Activated CD4-positive, alpha-beta T cell treated with anti-CD3 and anti-CD28 coated beads, Interleukin-2, amount 10 ng/mL, durations not matched to agents 24 days and 14 days (primary cell): ENCODE data around the gene PIWIL1. TPM values are rescaled to one million over a fixed set of nuclear protein-coding genes. Genes with fewer than 3 reads are reported as not detected.

ENCODE experiments used
- DNase-seq: peaks from one replicate; pipeline ENCODE4 v3.0.0; 2022
- H3K27ac Mint-ChIP-seq: one replicate; pipeline ENCODE4 v1.8.0; 2022; ENCODE audit warnings: mild to moderate bottlenecking, mixed read lengths
- H3K27me3 Mint-ChIP-seq: one replicate; pipeline ENCODE4 v1.8.0; 2022; ENCODE audit warnings: mixed read lengths
- H3K36me3 Mint-ChIP-seq: one replicate; pipeline ENCODE4 v1.8.0; 2022; ENCODE audit warnings: low read depth, mild to moderate bottlenecking, mixed read lengths
- H3K4me1 Mint-ChIP-seq: one replicate; pipeline ENCODE4 v1.8.0; 2021; ENCODE audit warnings: mixed read lengths
- H3K4me3 Mint-ChIP-seq: one replicate; pipeline ENCODE4 v1.8.0; 2022; ENCODE audit warnings: mild to moderate bottlenecking, moderate library complexity, mixed read lengths
- H3K9me3 Mint-ChIP-seq: one replicate; pipeline ENCODE4 v1.8.0; 2021; ENCODE audit warnings: mixed read lengths
- intact Hi-C: fragments of 100-400 bp; cut with micrococcal nuclease; formaldehyde crosslinking; loops from one replicate; pipeline ENCODE4 v1.15.1; 2023
- total RNA-seq: library from RNA; stranded (reverse); gene quantifications from 2 replicates; pipeline ENCODE4 v1.2.3, GENCODE V29; 2022

PIWIL1 gene
- total RNA-seq, 1 donor from 2014 or later, result not detected

DNA sequence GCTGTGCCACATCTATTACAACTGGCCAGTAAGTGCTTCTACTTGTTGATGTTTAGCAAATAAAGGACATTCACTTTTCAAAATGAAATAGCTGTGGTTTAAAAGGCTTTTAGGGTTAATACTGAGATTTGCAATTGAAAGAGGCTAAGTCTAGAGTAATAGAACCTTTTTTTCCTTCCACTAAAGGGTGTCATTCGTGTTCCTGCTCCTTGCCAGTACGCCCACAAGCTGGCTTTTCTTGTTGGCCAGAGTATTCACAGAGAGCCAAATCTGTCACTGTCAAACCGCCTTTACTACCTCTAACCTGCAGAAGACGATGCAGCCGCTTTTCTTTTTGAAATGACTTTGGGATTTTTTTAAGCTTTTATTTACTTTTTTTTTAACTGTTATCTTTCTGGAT, 33.6 kb downstream of the PIWIL1 start:
- H3K9me3 Mint-ChIP-seq, result no peaks in the 10 kb centered on the region
- H3K36me3 Mint-ChIP-seq, result no peaks in the 10 kb centered on the region
- DNase-seq, result no peak
- no peak overlapping the region for H3K27ac Mint-ChIP-seq
- H3K4me3 Mint-ChIP-seq, result no peak overlapping the region
- H3K27me3 Mint-ChIP-seq, result no peaks in the 10 kb centered on the region
- intact Hi-C loops, result no loop called here
- H3K4me1 Mint-ChIP-seq, result no peaks in the 10 kb centered on the region

DNA sequence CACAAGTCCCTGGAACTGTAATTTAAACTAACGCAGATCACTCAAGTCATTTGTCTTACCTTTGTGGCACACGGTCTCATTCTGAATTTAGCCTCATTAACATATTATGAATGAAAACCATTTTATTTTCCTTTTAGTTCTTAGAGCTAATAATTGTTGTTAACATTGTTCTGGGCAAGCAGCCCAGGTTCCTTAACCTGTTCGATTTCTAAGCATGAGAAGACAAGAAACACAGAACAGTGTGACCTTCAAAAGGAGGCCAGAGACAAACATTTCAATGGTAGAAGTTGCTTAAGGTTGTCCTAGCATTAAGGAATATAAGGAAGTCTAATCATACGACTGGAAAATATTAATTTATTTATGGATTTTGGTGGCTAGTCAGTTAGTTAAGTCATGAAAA, 35.2 kb downstream of the PIWIL1 start:
- H3K27me3 Mint-ChIP-seq, result no peaks in the 10 kb centered on the region
- H3K36me3 Mint-ChIP-seq, result no peaks in the 10 kb centered on the region
- no peak overlapping the region for H3K4me3 Mint-ChIP-seq
- no peak overlapping the region for H3K27ac Mint-ChIP-seq
- H3K9me3 Mint-ChIP-seq, result no peaks in the 10 kb centered on the region
- H3K4me1 Mint-ChIP-seq, result no peaks in the 10 kb centered on the region
- no peak for DNase-seq
- intact Hi-C loops, result no loop called here

DNA sequence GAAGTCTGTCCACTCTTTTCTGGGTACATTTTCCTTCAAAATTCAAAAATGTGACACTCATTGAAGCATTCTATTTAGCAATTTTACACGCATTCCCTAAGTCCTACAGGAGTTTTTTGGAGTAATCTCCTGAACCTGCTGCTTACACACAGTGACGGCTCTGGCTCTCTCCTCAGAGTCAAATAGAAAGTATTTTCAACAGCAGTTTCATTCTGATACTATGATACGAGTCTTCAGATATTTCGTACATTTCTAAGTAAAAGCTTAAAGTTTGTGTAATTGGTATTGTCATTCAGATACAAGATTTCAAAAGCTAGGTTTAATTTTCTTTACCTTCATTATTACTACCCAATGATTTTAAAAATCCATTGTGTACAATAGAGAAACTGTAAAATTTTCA, 36.4 kb downstream of the PIWIL1 start:
- no peaks in the 10 kb centered on the region for H3K27me3 Mint-ChIP-seq
- H3K27ac Mint-ChIP-seq, result no peak overlapping the region
- no peaks in the 10 kb centered on the region for H3K9me3 Mint-ChIP-seq
- no peak for DNase-seq
- no peaks in the 10 kb centered on the region for H3K36me3 Mint-ChIP-seq
- intact Hi-C loops, result no loop called here
- H3K4me3 Mint-ChIP-seq, result no peak overlapping the region
- no peaks in the 10 kb centered on the region for H3K4me1 Mint-ChIP-seq

DNA sequence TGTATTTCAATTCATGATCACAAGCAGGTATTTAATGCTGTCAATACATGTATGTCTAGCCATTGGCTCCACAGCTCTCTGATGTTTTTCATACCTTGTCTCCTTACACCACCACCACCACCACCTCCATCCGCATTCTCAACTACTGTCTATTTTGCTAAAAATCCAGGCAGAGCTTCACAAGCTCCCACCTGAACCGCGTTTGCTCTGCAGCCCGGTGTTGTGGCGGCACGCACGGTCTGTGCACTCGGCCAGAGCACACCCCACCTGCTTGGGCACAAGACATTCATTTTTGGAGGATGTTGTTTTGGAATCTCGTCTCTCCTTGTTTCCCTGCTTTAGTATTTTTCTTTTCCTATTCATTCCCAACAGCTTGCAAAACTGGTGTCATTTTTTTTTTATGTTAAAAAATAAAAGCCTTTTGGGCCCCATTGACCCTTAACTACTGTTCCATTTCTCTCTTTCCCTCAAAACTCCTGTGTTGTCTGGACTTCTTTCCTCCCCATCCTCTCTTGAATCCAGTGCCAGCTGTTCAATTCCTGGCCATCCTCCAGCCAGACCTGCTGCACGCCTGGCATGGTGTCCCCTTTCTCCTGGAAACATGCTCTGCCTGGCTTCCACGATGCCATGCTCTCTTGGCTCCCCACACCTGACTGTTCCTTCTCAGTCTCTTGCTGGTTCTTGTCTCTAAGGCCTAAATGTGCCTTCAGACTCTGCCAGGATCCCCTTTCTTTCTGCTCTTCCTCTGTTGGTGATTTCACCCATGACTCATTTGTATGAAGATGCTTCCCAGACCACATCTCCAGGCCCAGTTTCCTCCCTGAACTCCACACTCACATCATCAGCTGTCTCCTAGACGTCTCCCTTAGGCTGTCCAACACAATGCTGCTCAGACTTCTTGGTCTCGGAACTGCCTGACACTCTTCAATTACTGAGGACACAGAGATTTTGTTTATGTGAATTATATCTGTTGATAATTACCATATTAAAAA, 37.9 kb downstream of the PIWIL1 start:
- DNase-seq, result no peak
- Mint-ChIP-seq H3K27me3 (no peaks in the 10 kb centered on the region), H3K27ac (no peak overlapping the region), H3K4me1 (no peaks in the 10 kb centered on the region), H3K9me3 (no peaks in the 10 kb centered on the region), H3K36me3 (no peaks in the 10 kb centered on the region), H3K4me3 (no peak overlapping the region)
- intact Hi-C loops, result no loop called here

DNA sequence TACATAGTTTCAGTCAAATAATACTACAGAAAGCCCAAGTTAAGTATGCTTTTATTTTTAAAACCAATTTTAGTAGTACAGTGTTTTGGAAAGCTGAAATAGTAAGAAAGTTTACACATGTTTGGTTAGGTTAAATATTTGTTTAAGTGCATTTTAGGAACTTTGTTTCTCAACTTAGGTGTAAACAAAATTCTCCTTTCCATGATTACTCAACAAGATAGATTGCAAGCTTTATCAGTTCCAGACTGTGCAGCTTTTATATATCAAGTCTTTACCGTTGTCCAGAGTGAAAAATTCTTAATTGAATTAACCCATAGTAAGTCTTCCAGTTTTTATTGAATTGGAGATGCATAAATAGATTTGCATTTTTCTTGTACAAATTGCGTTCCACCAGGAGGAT, 45.1 kb downstream of the PIWIL1 start:
- Mint-ChIP-seq H3K4me1 (no peaks in the 10 kb centered on the region), H3K27ac (no peak overlapping the region), H3K4me3 (no peak overlapping the region), H3K9me3 (peaks cover 5% of the 10 kb centered on the region), H3K36me3 (no peaks in the 10 kb centered on the region), H3K27me3 (no peaks in the 10 kb centered on the region)
- no peak for DNase-seq
- intact Hi-C loops, result no loop called here

DNA sequence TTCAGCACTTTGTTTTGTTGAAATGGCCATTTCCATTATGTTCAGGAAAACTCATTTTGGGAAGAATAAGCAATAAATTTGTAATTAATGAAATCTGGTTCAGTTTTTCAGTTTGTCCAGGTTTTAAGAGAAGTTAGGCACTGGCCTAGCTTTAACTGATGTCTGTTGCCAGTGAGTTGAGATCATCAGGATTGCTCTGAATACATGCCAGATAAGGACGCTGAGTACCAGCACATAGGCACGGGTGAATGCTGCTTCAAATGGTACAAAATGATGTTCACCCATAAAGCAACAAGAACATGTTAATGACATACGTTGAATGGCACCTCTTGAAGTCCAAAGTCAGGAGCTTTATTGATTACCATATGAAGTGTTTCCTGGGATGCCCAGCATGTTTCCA, 46.5 kb downstream of the PIWIL1 start:
- no peak overlapping the region for H3K27ac Mint-ChIP-seq
- no peak for DNase-seq
- H3K4me3 Mint-ChIP-seq, result no peak overlapping the region
- H3K4me1 Mint-ChIP-seq, result no peaks in the 10 kb centered on the region
- no peaks in the 10 kb centered on the region for H3K27me3 Mint-ChIP-seq
- no peaks in the 10 kb centered on the region for H3K36me3 Mint-ChIP-seq
- H3K9me3 Mint-ChIP-seq, result peaks cover 8% of the 10 kb centered on the region
- intact Hi-C loops, result no loop called here

DNA sequence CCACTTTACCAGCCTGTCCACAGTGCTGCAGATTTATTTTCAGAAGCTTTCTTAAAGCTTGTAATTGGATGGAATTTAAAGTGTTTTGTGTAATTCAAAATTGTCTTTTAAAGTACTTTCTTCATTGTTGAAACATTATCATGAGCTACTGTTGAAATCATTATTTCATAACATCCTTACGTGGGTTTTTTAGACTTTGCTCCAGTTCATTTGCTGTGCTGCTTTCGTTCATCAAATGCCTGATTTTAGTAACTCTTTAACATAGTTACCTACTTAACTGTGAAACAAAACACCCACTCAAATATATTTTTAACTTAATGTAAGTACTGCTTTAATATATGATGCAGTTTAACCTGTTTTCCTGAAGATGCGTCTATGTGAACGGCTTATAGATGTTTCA, 47.5 kb downstream of the PIWIL1 start:
- Mint-ChIP-seq H3K4me3 (no peak overlapping the region), H3K9me3 (peaks cover 8% of the 10 kb centered on the region), H3K27me3 (no peaks in the 10 kb centered on the region), H3K27ac (no peak overlapping the region), H3K36me3 (no peaks in the 10 kb centered on the region), H3K4me1 (no peaks in the 10 kb centered on the region)
- DNase-seq, result no peak
- intact Hi-C loops, result no loop called here

DNA sequence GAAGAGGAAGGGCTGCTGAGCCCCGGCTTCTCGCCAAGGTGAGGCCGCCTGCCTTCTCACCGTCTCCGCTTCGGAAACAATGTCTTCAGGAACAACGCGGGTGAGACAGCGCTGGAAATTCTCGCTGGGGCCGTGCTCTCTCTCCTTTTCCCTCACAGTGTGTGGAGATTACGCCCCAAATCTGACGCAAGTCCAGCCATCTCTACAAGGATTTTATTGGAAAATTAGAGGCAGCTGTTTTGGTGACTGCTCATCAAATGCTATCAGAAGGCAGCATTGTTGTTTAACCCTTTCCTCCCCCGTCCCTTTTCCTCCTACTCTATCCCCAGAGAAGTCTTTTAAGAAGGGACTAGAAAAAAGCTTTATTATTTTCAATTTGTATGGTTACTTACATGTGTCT, 53.5 kb downstream of the PIWIL1 start:
- no peak overlapping the region for H3K27ac Mint-ChIP-seq

DNA sequence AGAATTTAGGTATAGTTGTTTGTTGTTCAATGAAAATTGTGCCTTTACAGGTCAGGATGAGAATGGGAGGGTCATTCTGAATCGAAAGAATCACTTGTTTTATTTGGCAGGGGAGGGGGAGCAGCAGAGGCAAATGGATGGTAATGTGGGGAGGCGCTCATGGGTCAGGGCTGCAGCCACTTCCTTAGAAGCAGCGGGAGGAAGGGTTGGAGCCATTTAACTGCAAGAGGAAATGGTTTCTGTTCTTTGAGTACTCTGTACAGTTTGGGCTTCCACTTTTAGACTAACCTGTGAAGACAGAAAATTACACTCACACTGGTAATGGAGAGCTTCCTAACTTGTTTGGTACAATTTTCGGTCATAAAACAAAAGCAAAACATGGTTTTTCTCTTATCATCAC, 57.2 kb downstream of the PIWIL1 start:
- H3K4me3 Mint-ChIP-seq, result no peak overlapping the region

More for the DNA sequence above, 53.5 kb downstream of the PIWIL1 start:
- Mint-ChIP-seq H3K36me3 (no peaks in the 10 kb centered on the region), H3K27me3 (no peaks in the 10 kb centered on the region), H3K9me3 (peaks cover 7% of the 10 kb centered on the region), H3K4me3 (no peak overlapping the region), H3K4me1 (peaks cover 5% of the 10 kb centered on the region)
- no peak for DNase-seq
- intact Hi-C loops, result no loop called here

DNA sequence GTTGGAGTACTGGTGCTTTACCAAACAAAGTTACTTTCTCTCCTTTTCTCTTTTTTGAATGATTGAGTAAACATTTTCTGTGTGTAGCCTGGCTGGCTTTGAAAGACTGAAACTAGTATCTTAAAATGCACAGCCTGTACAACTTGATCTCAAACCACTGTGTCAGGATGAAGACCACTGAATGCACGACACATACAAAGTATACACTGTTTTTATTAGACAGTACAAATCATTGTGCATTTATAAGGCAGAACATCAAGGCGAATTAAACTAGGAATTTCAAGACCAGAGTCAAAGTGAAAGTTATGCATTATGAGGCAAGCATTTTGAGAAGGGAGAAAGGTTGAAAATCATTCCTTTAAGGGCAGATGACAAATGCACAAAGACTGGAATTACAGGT, 59.0 kb downstream of the PIWIL1 start:
- intact Hi-C loops, result no loop called here
- no peak overlapping the region for H3K4me3 Mint-ChIP-seq
- no peak overlapping the region for H3K27ac Mint-ChIP-seq
- H3K4me1 Mint-ChIP-seq, result peaks cover 5% of the 10 kb centered on the region
- H3K9me3 Mint-ChIP-seq, result no peaks in the 10 kb centered on the region
- no peaks in the 10 kb centered on the region for H3K27me3 Mint-ChIP-seq
- H3K36me3 Mint-ChIP-seq, result no peaks in the 10 kb centered on the region
- DNase-seq, result no peak

More for the DNA sequence above, 57.2 kb downstream of the PIWIL1 start:
- intact Hi-C loops, result no loop called here
- Mint-ChIP-seq H3K9me3 (peaks cover 4% of the 10 kb centered on the region), H3K27me3 (no peaks in the 10 kb centered on the region), H3K36me3 (no peaks in the 10 kb centered on the region), H3K27ac (no peak overlapping the region), H3K4me1 (peaks cover 5% of the 10 kb centered on the region)
- DNase-seq, result no peak

DNA sequence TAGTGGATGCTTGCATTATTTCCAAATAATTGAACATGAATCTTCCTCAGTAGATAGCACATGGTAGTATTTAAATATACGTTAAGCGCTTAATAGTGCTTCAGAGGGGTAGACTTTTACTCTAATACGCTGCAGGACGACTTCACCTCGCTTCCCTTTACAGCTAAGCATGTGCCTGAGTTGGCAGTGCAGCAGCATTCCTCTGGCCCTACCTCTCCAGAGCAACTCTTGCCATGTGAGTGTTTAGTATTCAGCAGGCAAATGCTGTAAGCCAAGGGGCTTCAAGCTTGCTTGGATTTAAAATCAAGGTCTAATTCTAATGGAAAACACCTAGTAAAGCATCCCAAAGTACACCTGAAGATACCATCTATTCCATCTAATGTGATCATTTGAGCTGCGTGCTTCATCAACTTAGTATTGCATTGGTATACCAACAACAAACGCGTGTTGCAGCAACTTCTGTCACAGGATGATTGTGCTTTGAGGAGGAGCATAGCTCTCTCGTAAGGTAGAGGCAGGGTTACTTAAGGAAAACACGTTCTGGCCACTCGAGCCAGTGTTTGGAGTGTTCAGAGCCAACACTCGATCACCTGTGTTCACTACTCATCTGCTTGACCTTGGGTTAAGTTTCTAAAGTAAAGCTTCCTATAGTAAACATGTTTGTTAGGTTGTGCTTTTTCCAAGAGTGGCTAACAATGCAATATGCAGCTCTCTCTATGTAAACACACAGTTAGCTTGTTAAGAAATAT, 60.6 kb downstream of the PIWIL1 start:
- DNase-seq, result no peak
- Mint-ChIP-seq H3K4me1 (peaks cover 5% of the 10 kb centered on the region), H3K4me3 (no peak overlapping the region), H3K27me3 (no peaks in the 10 kb centered on the region), H3K9me3 (no peaks in the 10 kb centered on the region), H3K36me3 (no peaks in the 10 kb centered on the region), H3K27ac (no peak overlapping the region)
- intact Hi-C loops, result no loop called here

DNA sequence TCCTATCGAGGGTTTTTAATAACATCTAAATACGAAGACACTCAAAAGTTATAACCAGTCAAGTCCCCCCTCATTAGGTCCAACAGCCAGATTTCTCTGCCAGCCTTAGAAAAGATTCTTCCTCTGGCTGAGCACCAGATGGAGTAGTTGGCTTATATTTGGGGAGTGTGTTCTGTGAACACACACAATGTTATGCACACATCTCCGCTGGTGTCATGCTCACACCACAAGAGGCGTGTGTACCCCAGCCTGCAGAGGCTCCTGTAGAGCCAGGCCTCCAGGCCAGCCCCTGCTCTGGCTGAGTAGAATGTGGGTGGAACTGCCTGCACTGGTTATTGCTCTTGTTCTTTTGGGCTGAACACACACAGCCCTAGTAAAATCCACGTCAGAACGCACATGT, 64.0 kb downstream of the PIWIL1 start:
- no peak overlapping the region for H3K4me3 Mint-ChIP-seq
- no peak for DNase-seq
- H3K9me3 Mint-ChIP-seq, result no peaks in the 10 kb centered on the region
- H3K4me1 Mint-ChIP-seq, result no peaks in the 10 kb centered on the region
- intact Hi-C loops, result no loop called here
- H3K27me3 Mint-ChIP-seq, result no peaks in the 10 kb centered on the region
- no peaks in the 10 kb centered on the region for H3K36me3 Mint-ChIP-seq
- H3K27ac Mint-ChIP-seq, result no peak overlapping the region

DNA sequence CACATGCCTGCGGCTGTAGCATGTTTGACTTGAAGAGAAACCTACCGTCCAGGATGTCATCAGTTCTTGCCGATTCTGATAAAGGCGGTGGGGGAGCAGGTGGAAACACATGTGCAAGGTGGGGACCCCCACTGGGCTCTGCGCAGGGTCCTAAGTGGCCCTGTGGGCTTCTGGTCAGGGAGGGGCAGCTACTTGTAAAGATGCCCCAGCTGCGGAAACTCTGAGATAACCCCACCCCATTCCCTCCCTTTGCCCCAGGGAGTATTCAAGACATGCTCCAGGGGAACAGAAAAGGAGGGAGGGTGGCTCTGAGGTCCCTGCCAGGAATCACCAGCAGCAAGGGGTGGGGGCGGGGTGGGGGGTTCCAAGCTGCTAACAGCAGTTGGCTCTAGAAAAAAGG, 67.6 kb downstream of the PIWIL1 start:
- DNase-seq, result no peak
- Mint-ChIP-seq H3K4me1 (no peaks in the 10 kb centered on the region), H3K27me3 (no peaks in the 10 kb centered on the region), H3K27ac (no peak overlapping the region), H3K4me3 (no peak overlapping the region), H3K9me3 (no peaks in the 10 kb centered on the region), H3K36me3 (no peaks in the 10 kb centered on the region)
- intact Hi-C loops, result no loop called here

DNA sequence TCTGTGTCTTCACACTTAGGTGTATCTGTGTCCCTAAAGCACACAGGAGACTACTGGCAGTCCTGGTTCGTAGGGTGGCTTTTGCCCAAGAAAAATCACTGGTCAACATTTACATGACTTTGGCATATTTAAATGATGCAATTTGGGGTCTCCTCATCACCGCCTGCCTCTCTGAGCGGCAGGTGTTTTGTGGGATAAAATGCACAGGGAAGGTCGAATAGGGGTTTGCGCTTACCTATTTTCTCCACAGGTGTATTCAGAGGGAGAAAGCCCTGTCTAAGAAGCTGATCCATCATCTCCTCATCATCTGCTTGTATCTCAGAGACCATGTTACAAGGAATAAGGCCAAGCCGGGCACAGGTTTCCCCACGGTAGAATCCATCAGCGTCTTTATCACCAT, 74.7 kb downstream of the PIWIL1 start:
- no peaks in the 10 kb centered on the region for H3K36me3 Mint-ChIP-seq

More for the DNA sequence above, 74.7 kb downstream of the PIWIL1 start:
- Mint-ChIP-seq H3K27me3 (peaks cover 4% of the 10 kb centered on the region), H3K9me3 (no peaks in the 10 kb centered on the region), H3K4me3 (no peak overlapping the region), H3K27ac (no peak overlapping the region), H3K4me1 (no peaks in the 10 kb centered on the region)
- DNase-seq, result no peak
- intact Hi-C loops, result no loop called here
